GM23338 (cell line): Measurements from ENCODE around the gene UBR2.

ENCODE experiments used
- CREB1 ChIP-seq: fragments of 250-450 bp; sonication (Bioruptor Pico); IDR thresholded peaks from 2 replicates; pipeline ENCODE4 v1.5.0; 2020; ENCODE audit warnings: low read depth, mild to moderate bottlenecking, moderate library complexity
- EZH2 ChIP-seq: fragments of 200-600 bp; sonication (generic); IDR thresholded peaks from one replicate; pipeline ENCODE4 v1.8.0; 2017; ENCODE audit warnings: antibody characterized with exemption, mild to moderate bottlenecking, low read depth; ENCODE audit not compliant: unreplicated experiment
- EZH2phosphoT487 ChIP-seq: fragments of 200-600 bp; sonication (generic); IDR thresholded peaks from one replicate; pipeline ENCODE4 v1.8.1; 2018; ENCODE audit warnings: antibody characterized with exemption; ENCODE audit not compliant: unreplicated experiment
- NANOG ChIP-seq: IDR thresholded peaks from 2 replicates; pipeline ENCODE4 v1.6.1; 2016; ENCODE audit warnings: antibody characterized with exemption, borderline replicate concordance
- POLR2AphosphoS5 ChIP-seq: IDR thresholded peaks from 2 replicates; pipeline ENCODE4 v1.6.1; 2016; ENCODE audit warnings: antibody characterized with exemption, low read depth
- ZNF114 ChIP-seq: fragments of 250-450 bp; sonication (Bioruptor Pico); IDR thresholded peaks from 2 replicates; pipeline ENCODE4 v1.5.0; 2020; ENCODE audit warnings: mild to moderate bottlenecking, moderate library complexity
- ZNF331 ChIP-seq: fragments of 250-450 bp; sonication (Bioruptor Pico); IDR thresholded peaks from 2 replicates; pipeline ENCODE4 v1.5.0; 2020; ENCODE audit warnings: low read depth, mild to moderate bottlenecking, moderate library complexity
- TF ChIP-seq, protein P1 (sequence below), 2 experiments: fragments of 200-600 bp in 1 of 2; sonication (generic) in 1 of 2; conservative IDR thresholded peaks; 2 replicates each; pipeline versions ENCODE4 v1.5.1 to v1.6.1; 2016 to 2017; ENCODE audit warnings: antibody characterized with exemption in 2 of 2, low read depth in 2 of 2, mild to moderate bottlenecking in 2 of 2, moderate library complexity in 1 of 2
- TF ChIP-seq, protein P2 (sequence below): IDR thresholded peaks from one replicate; pipeline ENCODE4 v1.6.1; 2018; ENCODE audit warnings: antibody characterized with exemption; ENCODE audit not compliant: unreplicated experiment

DNA sequence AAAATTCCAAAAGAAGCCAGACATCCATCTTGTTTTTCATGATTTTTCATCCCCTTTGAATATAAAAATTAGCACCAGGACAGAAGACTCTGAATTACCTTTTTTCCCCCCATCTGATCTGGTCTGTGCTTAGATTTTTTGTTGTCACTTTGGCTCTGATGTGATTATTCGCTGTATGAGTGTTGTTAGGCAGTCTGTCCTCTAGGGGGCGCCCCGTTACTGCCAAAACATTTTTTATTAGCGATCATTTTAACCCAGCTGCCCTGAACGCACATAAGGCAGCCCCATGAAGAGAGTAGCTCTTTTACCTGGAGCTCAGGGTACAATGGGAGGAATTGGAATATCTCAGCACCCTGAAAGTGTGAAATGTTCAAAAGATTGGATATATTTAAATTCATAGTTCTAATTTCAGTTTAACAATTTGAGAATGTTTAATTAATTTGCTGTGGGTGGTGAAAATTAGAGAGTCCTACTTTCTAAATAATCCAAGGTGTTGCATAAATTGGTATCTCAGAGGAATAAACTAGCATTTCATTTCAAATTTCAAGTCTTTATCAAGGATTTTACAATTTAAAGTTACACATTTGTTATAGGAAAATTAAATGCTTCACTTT lies 97.8 kb downstream of the UBR2 start:
- TF ChIP-seq, protein P1, sequence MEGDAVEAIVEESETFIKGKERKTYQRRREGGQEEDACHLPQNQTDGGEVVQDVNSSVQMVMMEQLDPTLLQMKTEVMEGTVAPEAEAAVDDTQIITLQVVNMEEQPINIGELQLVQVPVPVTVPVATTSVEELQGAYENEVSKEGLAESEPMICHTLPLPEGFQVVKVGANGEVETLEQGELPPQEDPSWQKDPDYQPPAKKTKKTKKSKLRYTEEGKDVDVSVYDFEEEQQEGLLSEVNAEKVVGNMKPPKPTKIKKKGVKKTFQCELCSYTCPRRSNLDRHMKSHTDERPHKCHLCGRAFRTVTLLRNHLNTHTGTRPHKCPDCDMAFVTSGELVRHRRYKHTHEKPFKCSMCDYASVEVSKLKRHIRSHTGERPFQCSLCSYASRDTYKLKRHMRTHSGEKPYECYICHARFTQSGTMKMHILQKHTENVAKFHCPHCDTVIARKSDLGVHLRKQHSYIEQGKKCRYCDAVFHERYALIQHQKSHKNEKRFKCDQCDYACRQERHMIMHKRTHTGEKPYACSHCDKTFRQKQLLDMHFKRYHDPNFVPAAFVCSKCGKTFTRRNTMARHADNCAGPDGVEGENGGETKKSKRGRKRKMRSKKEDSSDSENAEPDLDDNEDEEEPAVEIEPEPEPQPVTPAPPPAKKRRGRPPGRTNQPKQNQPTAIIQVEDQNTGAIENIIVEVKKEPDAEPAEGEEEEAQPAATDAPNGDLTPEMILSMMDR (conservative IDR thresholded peaks at IDR 0.05; ENCODE audit: low read depth in 2 of 2): peak; percentile 87 to 99
- TF ChIP-seq POLR2AphosphoS5 (no peak), EZH2 (no peak), EZH2phosphoT487 (no peak), CREB1 (CRISPR knock-in tag) (no peak), NANOG (no peak), ZNF114 (CRISPR knock-in tag) (no peak), ZNF331 (no peak)
- TF ChIP-seq, protein P2, sequence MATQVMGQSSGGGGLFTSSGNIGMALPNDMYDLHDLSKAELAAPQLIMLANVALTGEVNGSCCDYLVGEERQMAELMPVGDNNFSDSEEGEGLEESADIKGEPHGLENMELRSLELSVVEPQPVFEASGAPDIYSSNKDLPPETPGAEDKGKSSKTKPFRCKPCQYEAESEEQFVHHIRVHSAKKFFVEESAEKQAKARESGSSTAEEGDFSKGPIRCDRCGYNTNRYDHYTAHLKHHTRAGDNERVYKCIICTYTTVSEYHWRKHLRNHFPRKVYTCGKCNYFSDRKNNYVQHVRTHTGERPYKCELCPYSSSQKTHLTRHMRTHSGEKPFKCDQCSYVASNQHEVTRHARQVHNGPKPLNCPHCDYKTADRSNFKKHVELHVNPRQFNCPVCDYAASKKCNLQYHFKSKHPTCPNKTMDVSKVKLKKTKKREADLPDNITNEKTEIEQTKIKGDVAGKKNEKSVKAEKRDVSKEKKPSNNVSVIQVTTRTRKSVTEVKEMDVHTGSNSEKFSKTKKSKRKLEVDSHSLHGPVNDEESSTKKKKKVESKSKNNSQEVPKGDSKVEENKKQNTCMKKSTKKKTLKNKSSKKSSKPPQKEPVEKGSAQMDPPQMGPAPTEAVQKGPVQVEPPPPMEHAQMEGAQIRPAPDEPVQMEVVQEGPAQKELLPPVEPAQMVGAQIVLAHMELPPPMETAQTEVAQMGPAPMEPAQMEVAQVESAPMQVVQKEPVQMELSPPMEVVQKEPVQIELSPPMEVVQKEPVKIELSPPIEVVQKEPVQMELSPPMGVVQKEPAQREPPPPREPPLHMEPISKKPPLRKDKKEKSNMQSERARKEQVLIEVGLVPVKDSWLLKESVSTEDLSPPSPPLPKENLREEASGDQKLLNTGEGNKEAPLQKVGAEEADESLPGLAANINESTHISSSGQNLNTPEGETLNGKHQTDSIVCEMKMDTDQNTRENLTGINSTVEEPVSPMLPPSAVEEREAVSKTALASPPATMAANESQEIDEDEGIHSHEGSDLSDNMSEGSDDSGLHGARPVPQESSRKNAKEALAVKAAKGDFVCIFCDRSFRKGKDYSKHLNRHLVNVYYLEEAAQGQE: no peak
